Measurements from ENCODE around the gene CACNA1E.

GRCh38 chr1:181791721-181792120 is 308.4 kb downstream of the CACNA1E start:
- TF ChIP-seq CTCF (IDR thresholded peaks at IDR 0.05) (no peak), POLR2A (IDR thresholded peaks at IDR 0.05) (no peak)

Data from lower leg skin (tissue), 3 donors.